ENCODE results near the gene TIRAP.

The TIRAP gene

GRCh38 chr11:126256216-126256615 is 26.7 kb upstream of the TIRAP start:
- Mint-ChIP-seq H3K4me1 (no peaks in the 10 kb centered on the region), H3K9me3 (no peaks in the 10 kb centered on the region), H3K4me3 (no peak overlapping the region), H3K36me3 (ENCODE audit: low read depth) (peaks cover 51% of the 10 kb centered on the region), H3K27ac (no peak overlapping the region), H3K27me3 (ENCODE audit: low read depth) (no peaks in the 10 kb centered on the region)
- TF ChIP-seq CTCF (IDR thresholded peaks at IDR 0.05; ENCODE audit: unreplicated experiment in 3 of 3): no peak

GRCh38 chr11:126257144-126257543 is 25.7 kb upstream of the TIRAP start:
- Mint-ChIP-seq H3K9me3 (no peaks in the 10 kb centered on the region), H3K27ac (no peak overlapping the region), H3K4me3 (no peak overlapping the region), H3K27me3 (ENCODE audit: low read depth) (no peaks in the 10 kb centered on the region), H3K4me1 (no peaks in the 10 kb centered on the region), H3K36me3 (ENCODE audit: low read depth) (peaks cover 52% of the 10 kb centered on the region)
- no peak for TF ChIP-seq CTCF (IDR thresholded peaks at IDR 0.05; ENCODE audit: unreplicated experiment in 3 of 3)

- H3K27me3 Mint-ChIP-seq (ENCODE audit: low read depth): no peaks in the 10 kb centered on the region
- H3K4me3 Mint-ChIP-seq: no peak overlapping the region
- peaks cover 56% of the 10 kb centered on the region for H3K36me3 Mint-ChIP-seq (ENCODE audit: low read depth)
- TF ChIP-seq CTCF (IDR thresholded peaks at IDR 0.05; ENCODE audit: unreplicated experiment in 3 of 3): no peak
- no peaks in the 10 kb centered on the region for H3K4me1 Mint-ChIP-seq
- H3K9me3 Mint-ChIP-seq: no peaks in the 10 kb centered on the region
- H3K27ac Mint-ChIP-seq: no peak overlapping the region
These were observed 25.1 kb upstream of the TIRAP start for GRCh38 chr11:126257764-126258163.

GRCh38 chr11:126262216-126262615 is 20.7 kb upstream of the TIRAP start:
- H3K4me3 Mint-ChIP-seq: no peak overlapping the region
- H3K4me1 Mint-ChIP-seq: peaks cover under 1% of the 10 kb centered on the region
- peaks cover 75% of the 10 kb centered on the region for H3K36me3 Mint-ChIP-seq (ENCODE audit: low read depth)
- no peaks in the 10 kb centered on the region for H3K9me3 Mint-ChIP-seq
- H3K27me3 Mint-ChIP-seq (ENCODE audit: low read depth): no peaks in the 10 kb centered on the region
- no peak for TF ChIP-seq CTCF (IDR thresholded peaks at IDR 0.05; ENCODE audit: unreplicated experiment in 3 of 3)
- no peak overlapping the region for H3K27ac Mint-ChIP-seq

- Mint-ChIP-seq H3K4me3 (no peak overlapping the region), H3K36me3 (ENCODE audit: low read depth) (peaks cover 75% of the 10 kb centered on the region), H3K4me1 (peaks cover 8% of the 10 kb centered on the region), H3K27ac (no peak overlapping the region), H3K27me3 (ENCODE audit: low read depth) (peaks cover 1% of the 10 kb centered on the region), H3K9me3 (no peaks in the 10 kb centered on the region)
- no peak for TF ChIP-seq CTCF (IDR thresholded peaks at IDR 0.05; ENCODE audit: unreplicated experiment in 3 of 3)
These were observed 19.4 kb upstream of the TIRAP start for GRCh38 chr11:126263489-126263888.

GRCh38 chr11:126265811-126266210 is 17.1 kb upstream of the TIRAP start:
- peaks cover 18% of the 10 kb centered on the region for H3K4me1 Mint-ChIP-seq
- no peak overlapping the region for H3K27ac Mint-ChIP-seq
- H3K27me3 Mint-ChIP-seq (ENCODE audit: low read depth): peaks cover 3% of the 10 kb centered on the region
- peaks cover 63% of the 10 kb centered on the region for H3K36me3 Mint-ChIP-seq (ENCODE audit: low read depth)
- H3K4me3 Mint-ChIP-seq: peak overlapping the region; percentile 51 to 97 (median 75)
- no peak for TF ChIP-seq CTCF (IDR thresholded peaks at IDR 0.05; ENCODE audit: unreplicated experiment in 3 of 3)
- no peaks in the 10 kb centered on the region for H3K9me3 Mint-ChIP-seq

Measured in nephron (organoid).